IMR-90 (cell line): ENCODE data around the gene LTBP4. TPM values are rescaled to one million over a fixed set of nuclear protein-coding genes. Genes with fewer than 3 reads are reported as not detected.

ENCODE experiments used
- ATAC-seq: fragments of 200-7000 bp; cut with Tn5 transposase; 2 replicates; pipeline ENCODE4 v1.9.1; 2020; ENCODE audit warnings: low read depth, mild to moderate bottlenecking, moderate library complexity
- BruUV-seq: library from RNA; stranded (reverse); fragments of 400-500 nt; replicated peaks from 2 replicates; lab custom pipeline; 2021; lab: Mats Ljungman, UMichigan
- CTCF ChIA-PET: fragments of 300-600 bp; formaldehyde crosslinking; extraction: SDS; loops from one replicate; lab custom pipeline; 2021; ENCODE audit warnings: antibody characterized with exemption; lab: Yijun Ruan, JAX
- POLR2A ChIA-PET: fragments of 300-600 bp; sonication (Branson Sonifier 250); formaldehyde crosslinking; loops from one replicate; lab custom pipeline; 2022; ENCODE audit warnings: antibody characterized with exemption; ENCODE audit not compliant: unreplicated experiment; lab: Charles Lee
- DNase-seq: peaks from one replicate; pipeline ENCODE4 v3.0.0; 2013
- H2AFZ ChIP-seq: replicated peaks from 2 replicates; pipeline ENCODE3; 2013; ENCODE audit warnings: low read length, mild to moderate bottlenecking; ENCODE audit not compliant: poor library complexity
- H2AK5ac ChIP-seq: 2 replicates; pipeline ENCODE4 v1.6.1; 2013; ENCODE audit warnings: low read depth, low read length, inconsistent platforms
- H2AK9ac ChIP-seq: replicated peaks from 2 replicates; pipeline ENCODE3; 2013; ENCODE audit warnings: mild to moderate bottlenecking, low read depth, low read length, moderate library complexity; ENCODE audit not compliant: poor library complexity
- H2BK120ac ChIP-seq: 2 replicates; pipeline ENCODE4 v1.6.1; 2013; ENCODE audit warnings: low read depth, low read length, inconsistent platforms
- H2BK15ac ChIP-seq: 3 replicates; pipeline ENCODE4 v1.6.1; 2013; ENCODE audit warnings: low read depth, low read length, inconsistent platforms
- H2BK20ac ChIP-seq: 2 replicates; pipeline ENCODE4 v1.6.1; 2013; ENCODE audit warnings: low read depth, mild to moderate bottlenecking, inconsistent platforms, low read length, moderate library complexity
- H2BK5ac ChIP-seq: 2 replicates; pipeline ENCODE4 v1.6.1; 2013; ENCODE audit warnings: mild to moderate bottlenecking, low read depth, low read length, inconsistent platforms; ENCODE audit not compliant: poor library complexity, severe bottlenecking
- H3K14ac ChIP-seq: replicated peaks from 2 replicates; pipeline ENCODE4 v1.6.1; 2013; ENCODE audit warnings: low read depth, low read length, inconsistent platforms
- H3K18ac ChIP-seq: 2 replicates; pipeline ENCODE4 v1.6.1; 2013; ENCODE audit warnings: low read depth, low read length, control low read depth
- H3K23ac ChIP-seq: 2 replicates; pipeline ENCODE4 v1.6.1; 2013; ENCODE audit warnings: low read depth, low read length, inconsistent platforms
- H3K27ac ChIP-seq: 2 replicates; pipeline ENCODE4 v1.5.1; 2013; ENCODE audit warnings: mild to moderate bottlenecking, control low read depth, low read length; ENCODE audit not compliant: insufficient read depth
- H3K27me3 ChIP-seq: 2 replicates; pipeline ENCODE4 v1.6.1; 2013; ENCODE audit warnings: low read length; ENCODE audit not compliant: control insufficient read depth, insufficient read depth
- H3K36me3 ChIP-seq: 2 replicates; pipeline ENCODE4 v1.6.1; 2013; ENCODE audit warnings: low read length, mixed read lengths; ENCODE audit not compliant: control insufficient read depth, insufficient read depth
- H3K4ac ChIP-seq: 2 replicates; pipeline ENCODE4 v1.6.1; 2013; ENCODE audit warnings: low read depth, low read length, inconsistent platforms
- H3K4me1 ChIP-seq: 2 replicates; pipeline ENCODE4 v1.6.1; 2013; ENCODE audit warnings: low read length, mixed read lengths; ENCODE audit not compliant: control insufficient read depth, insufficient read depth
- H3K4me2 ChIP-seq: 2 replicates; pipeline ENCODE4 v1.6.1; 2013; ENCODE audit warnings: low read depth, mild to moderate bottlenecking, control low read depth, low read length, moderate library complexity
- H3K4me3 ChIP-seq: 2 replicates; pipeline ENCODE4 v1.5.1; 2013; ENCODE audit warnings: low read depth, mild to moderate bottlenecking, control low read depth, low read length, moderate library complexity; ENCODE audit not compliant: insufficient read depth
- H3K56ac ChIP-seq: 2 replicates; pipeline ENCODE4 v1.6.1; 2013; ENCODE audit warnings: low read length, inconsistent platforms; ENCODE audit not compliant: insufficient read depth; ENCODE audit errors: extremely low read depth
- H3K79me1 ChIP-seq, 2 experiments: 2 replicates each; pipeline ENCODE4 v1.6.1; 2013; ENCODE audit warnings: low read length in 2 of 2, inconsistent platforms in 1 of 2, low read depth in 1 of 2
- H3K9ac ChIP-seq: 2 replicates; pipeline ENCODE4 v1.6.1; 2013; ENCODE audit warnings: low read depth, low read length, control low read depth
- H3K9me1 ChIP-seq: 2 replicates; pipeline ENCODE4 v1.6.1; 2013; ENCODE audit warnings: low read length, inconsistent platforms; ENCODE audit not compliant: insufficient read depth
- H3K9me3 ChIP-seq: 2 replicates; pipeline ENCODE4 v1.6.1; 2013; ENCODE audit warnings: low read length; ENCODE audit not compliant: control insufficient read depth, insufficient read depth
- H4K20me1 ChIP-seq: 2 replicates; pipeline ENCODE4 v1.6.1; 2013; ENCODE audit warnings: low read length, inconsistent platforms; ENCODE audit not compliant: insufficient read depth
- H4K5ac ChIP-seq: 2 replicates; pipeline ENCODE4 v1.6.1; 2013; ENCODE audit warnings: mild to moderate bottlenecking, low read depth, low read length, control low read depth
- H4K8ac ChIP-seq, 2 experiments: 2 replicates each; pipeline ENCODE4 v1.6.1; 2013; ENCODE audit warnings: low read depth in 2 of 2, low read length in 2 of 2, control low read depth in 1 of 2, inconsistent platforms in 1 of 2
- H4K91ac ChIP-seq: 2 replicates; pipeline ENCODE4 v1.6.1; 2013; ENCODE audit warnings: low read depth, low read length, inconsistent platforms; ENCODE audit not compliant: insufficient read depth
- BHLHE40 ChIP-seq: fragments of 150-350 bp; IDR thresholded peaks from 2 replicates; pipeline ENCODE4 v1.6.1; 2016; ENCODE audit warnings: mild to moderate bottlenecking, low read depth, low read length
- CEBPB ChIP-seq: IDR thresholded peaks from 2 replicates; pipeline ENCODE4 v1.6.1; 2012; ENCODE audit warnings: low read depth, low read length, improper control_type of control experiment
- CTCF ChIP-seq: conservative IDR thresholded peaks from 2 replicates; pipeline ENCODE4 v1.5.1; 2012; ENCODE audit warnings: mild to moderate bottlenecking, low read depth, low read length, improper control_type of control experiment
- FOS ChIP-seq: fragments of 150-350 bp; IDR thresholded peaks from 2 replicates; pipeline ENCODE4 v1.6.1; 2016; ENCODE audit warnings: low read depth, low read length
- MAFK ChIP-seq: IDR thresholded peaks from 2 replicates; pipeline ENCODE4 v1.6.1; 2012; ENCODE audit warnings: low read depth, low read length, improper control_type of control experiment
- MXI1 ChIP-seq: IDR thresholded peaks from 2 replicates; pipeline ENCODE4 v1.6.1; 2012; ENCODE audit warnings: low read depth, mild to moderate bottlenecking, low read length, moderate library complexity, borderline replicate concordance
- NFE2L2 ChIP-seq: fragments of 150-350 bp; IDR thresholded peaks from 2 replicates; pipeline ENCODE4 v1.6.1; 2016; ENCODE audit warnings: low read depth, mild to moderate bottlenecking, low read length
- RAD21 ChIP-seq: IDR thresholded peaks from 2 replicates; pipeline ENCODE4 v1.6.1; 2012; ENCODE audit warnings: low read length, improper control_type of control experiment
- RCOR1 ChIP-seq: IDR thresholded peaks from 2 replicates; pipeline ENCODE4 v1.6.1; 2012; ENCODE audit warnings: mild to moderate bottlenecking, low read length, improper control_type of control experiment; ENCODE audit not compliant: insufficient replicate concordance
- SMC3 ChIP-seq: fragments of 150-350 bp; IDR thresholded peaks from 2 replicates; pipeline ENCODE4 v1.6.1; 2016; ENCODE audit warnings: low read depth, mild to moderate bottlenecking, antibody characterized with exemption, low read length, moderate library complexity
- WGBS, 2 experiments: methylation state at CpG; one replicate each; pipeline versions ENCODE4 v1.1.5 to v1.1.7; 2013; ENCODE audit warnings: missing lambda C conversion rate in 2 of 2; ENCODE audit not compliant: insufficient read length in 1 of 2; ENCODE audit errors: extremely low coverage in 2 of 2; 5-methylcytosine and 5-hydroxymethylcytosine counted together
- dilution Hi-C: fragments of 300-500 bp; cut with HindIII; formaldehyde crosslinking; loops from one replicate; pipeline ENCODE4 v1.14.3; 2018; ENCODE audit warnings: low sequenced_read_pairs; ENCODE audit not compliant: unreplicated experiment
- in situ Hi-C: fragments of 300-500 bp; cut with MboI; formaldehyde crosslinking; loops from 3 replicates; pipeline ENCODE4 v1.14.3; 2019; ENCODE audit warnings: low sequenced_read_pairs, inconsistent platforms, mixed read lengths
- intact Hi-C: fragments of 100-400 bp; cut with micrococcal nuclease; formaldehyde crosslinking; loops from 2 replicates; pipeline ENCODE4 v1.10.0; 2022
- polyA plus RNA-seq, 3 experiments: library from polyadenylated mRNA; depleted of rRNA; stranded (reverse); fragments of >200 nt; gene quantifications; 2 replicates each; pipeline ENCODE4 v1.2.3, GENCODE V29; 2012; ENCODE audit warnings: low replicate concordance in 1 of 3
- total RNA-seq: library from RNA; depleted of rRNA; stranded (reverse); fragments of >200 nt; gene quantifications from 2 replicates; pipeline ENCODE4 v1.2.3, GENCODE V29; 2012
- TF ChIP-seq, protein P1 (sequence below): fragments of 150-350 bp; IDR thresholded peaks from 2 replicates; pipeline ENCODE4 v1.6.1; 2017; ENCODE audit warnings: mild to moderate bottlenecking, antibody characterized with exemption, low read length, low read depth

LTBP4 gene
- total and polyA plus RNA-seq, 2 of the 4 experiments (the other 2 are of a cell fraction): 14.7 to 70.3 TPM

DNA sequence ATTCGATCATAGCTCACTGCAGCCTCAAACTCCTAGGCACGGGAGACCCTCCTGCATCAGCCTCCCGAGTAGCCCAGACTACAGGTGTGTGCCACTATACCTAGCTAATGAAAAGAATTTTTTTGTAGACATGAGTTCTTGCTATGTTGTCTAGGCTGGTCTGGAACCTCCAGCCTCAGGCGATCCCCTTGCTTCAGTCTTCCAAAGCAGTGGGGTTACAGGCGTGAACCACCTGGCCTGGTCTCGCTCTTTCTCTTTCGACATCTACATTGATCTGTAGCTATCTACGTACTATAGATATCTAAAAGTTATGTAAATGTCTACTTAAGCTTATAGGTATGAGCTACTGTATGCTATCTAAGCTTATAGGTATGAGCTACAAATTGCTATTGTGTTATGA, 56.9 kb downstream of the LTBP4 start:
- Histone ChIP-seq H2AFZ (no peak overlapping the region), H4K5ac (no peak overlapping the region), H3K4ac (no peak overlapping the region), H2BK5ac (no peak overlapping the region), H3K79me1 (no peaks in the 10 kb centered on the region), H3K56ac (no peak overlapping the region), H2AK9ac (no peak overlapping the region), H3K27ac (no peak overlapping the region), H2BK20ac (no peak overlapping the region), H3K9ac (no peak overlapping the region), H3K4me2 (no peak overlapping the region), H3K9me3 (no peaks in the 10 kb centered on the region), H3K9me1 (no peaks in the 10 kb centered on the region), H2BK120ac (no peak overlapping the region), H3K4me1 (no peaks in the 10 kb centered on the region), H2BK15ac (no peak overlapping the region), H3K36me3 (no peaks in the 10 kb centered on the region), H2AK5ac (no peak overlapping the region), H4K91ac (no peak overlapping the region), H3K18ac (no peak overlapping the region), H4K20me1 (no peaks in the 10 kb centered on the region), H3K14ac (no peak overlapping the region), H3K27me3 (no peaks in the 10 kb centered on the region), H4K8ac (no peak overlapping the region), H3K23ac (no peak overlapping the region), H3K4me3 (no peak overlapping the region)
- ATAC-seq (no peak), DNase-seq (no peak)
- TF ChIP-seq CTCF: no peak
- TF ChIP-seq, protein P1, sequence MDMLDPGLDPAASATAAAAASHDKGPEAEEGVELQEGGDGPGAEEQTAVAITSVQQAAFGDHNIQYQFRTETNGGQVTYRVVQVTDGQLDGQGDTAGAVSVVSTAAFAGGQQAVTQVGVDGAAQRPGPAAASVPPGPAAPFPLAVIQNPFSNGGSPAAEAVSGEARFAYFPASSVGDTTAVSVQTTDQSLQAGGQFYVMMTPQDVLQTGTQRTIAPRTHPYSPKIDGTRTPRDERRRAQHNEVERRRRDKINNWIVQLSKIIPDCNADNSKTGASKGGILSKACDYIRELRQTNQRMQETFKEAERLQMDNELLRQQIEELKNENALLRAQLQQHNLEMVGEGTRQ: no peak
- no peak for TF ChIP-seq SMC3
- no peak for TF ChIP-seq MXI1
- no peak for TF ChIP-seq MAFK
- TF ChIP-seq FOS: no peak
- no peak for TF ChIP-seq CEBPB
- no peak for TF ChIP-seq RCOR1
- no peak for TF ChIP-seq RAD21
- no peak for TF ChIP-seq BHLHE40
- TF ChIP-seq NFE2L2: no peak
- CTCF ChIA-PET: no interaction called here
- POLR2A ChIA-PET: no interaction called here
- WGBS, 2 experiments: 100% methylated on average over 3 of the region's 8 CpGs; no CpG with 5 or more reads in 1 of the 2 experiments
- in situ Hi-C loops: loop anchor here (10.0 to 25.0 kb wide), 2 partner anchors 487 to 604 kb away; partner anchors contain the start of gene HNRNPUL1
- no TSS peak for BruUV-seq
- dilution Hi-C loops: no loop called here
- intact Hi-C loops: no loop called here
